SK-N-SH treated with all-trans-retinoic acid at 6 μM for 48 hours (cell line): ENCODE measurements around the gene ARL4C.

Experiments used
- ARNTL ChIP-seq: fragments of 450-650 bp; formaldehyde crosslinking; IDR thresholded peaks from 2 replicates; pipeline ENCODE4 v1.5.0; 2020; ENCODE audit warnings: low read depth, mild to moderate bottlenecking, moderate library complexity, borderline replicate concordance
- CREB5 ChIP-seq: fragments of 250-450 bp; sonication (Bioruptor Pico); IDR thresholded peaks from 2 replicates; pipeline ENCODE4 v1.5.1; 2020; ENCODE audit warnings: low read depth, mild to moderate bottlenecking, moderate library complexity
- PATZ1 ChIP-seq: fragments of 250-450 bp; sonication (Bioruptor Pico); IDR thresholded peaks from 2 replicates; pipeline ENCODE4 v1.8.0; 2020; ENCODE audit warnings: mild to moderate bottlenecking, moderate library complexity, borderline replicate concordance
- RARB ChIP-seq: fragments of 250-450 bp; sonication (Bioruptor Pico); IDR thresholded peaks from 2 replicates; pipeline ENCODE4 v1.8.0; 2021; ENCODE audit warnings: mild to moderate bottlenecking, moderate library complexity
- SNAI2 ChIP-seq: fragments of 250-450 bp; sonication (Bioruptor Pico); IDR thresholded peaks from 2 replicates; pipeline ENCODE4 v1.5.0; 2020; ENCODE audit warnings: mild to moderate bottlenecking, moderate library complexity
- ZC3H10 ChIP-seq: fragments of 250-450 bp; sonication (Bioruptor Pico); IDR thresholded peaks from 2 replicates; pipeline ENCODE4 v1.5.1; 2021; ENCODE audit warnings: mild to moderate bottlenecking, moderate library complexity
- ZFP3 ChIP-seq: fragments of 250-450 bp; sonication (Bioruptor Pico); IDR thresholded peaks from 2 replicates; pipeline ENCODE4 v1.5.0; 2020; ENCODE audit warnings: mild to moderate bottlenecking, moderate library complexity
- ZNF565 ChIP-seq: fragments of 450-650 bp; formaldehyde crosslinking; conservative IDR thresholded peaks from 2 replicates; pipeline ENCODE4 v1.5.0; 2020; ENCODE audit warnings: low read depth, mild to moderate bottlenecking, moderate library complexity
- ZNF70 ChIP-seq: fragments of 450-650 bp; formaldehyde crosslinking; IDR thresholded peaks from 2 replicates; pipeline ENCODE4 v1.5.0; 2020; ENCODE audit warnings: mild to moderate bottlenecking, moderate library complexity
- ZNF8 ChIP-seq: fragments of 450-650 bp; formaldehyde crosslinking; IDR thresholded peaks from 2 replicates; pipeline ENCODE4 v1.5.0; 2020; ENCODE audit warnings: mild to moderate bottlenecking, moderate library complexity
- TF ChIP-seq, protein P1 (sequence below): fragments of 250-450 bp; sonication (Bioruptor Pico); IDR thresholded peaks from 2 replicates; pipeline ENCODE4 v1.5.1; 2021; ENCODE audit warnings: mild to moderate bottlenecking, moderate library complexity

DNA sequence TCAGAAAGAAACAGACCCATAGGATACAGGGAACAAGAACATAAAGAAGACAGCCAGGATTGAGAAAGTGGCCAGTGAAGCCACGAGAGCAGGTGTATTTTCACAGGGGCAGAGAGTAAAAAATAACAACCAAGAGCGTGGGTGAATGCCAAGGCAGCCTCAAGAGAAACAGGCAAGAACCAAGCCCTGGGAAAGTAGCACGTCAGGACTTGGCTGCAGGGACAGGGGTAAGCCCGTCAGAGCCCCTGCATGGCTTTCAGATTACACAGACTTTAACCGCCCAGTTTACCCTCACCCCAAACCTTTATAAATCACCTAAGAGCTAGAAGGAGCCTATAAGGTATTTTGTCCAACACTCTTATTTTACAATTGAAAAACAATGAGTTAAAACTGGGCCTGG is 43.7 kb downstream of the ARL4C start:
- TF ChIP-seq RARB (CRISPR knock-in tag) (no peak), ZFP3 (CRISPR knock-in tag) (no peak), ARNTL (CRISPR knock-in tag) (no peak), ZNF8 (CRISPR knock-in tag) (no peak), ZNF565 (CRISPR knock-in tag) (no peak), ZC3H10 (CRISPR knock-in tag) (no peak), CREB5 (no peak), SNAI2 (CRISPR knock-in tag) (no peak), ZNF70 (CRISPR knock-in tag) (no peak), PATZ1 (no peak)
- TF ChIP-seq, protein P1, sequence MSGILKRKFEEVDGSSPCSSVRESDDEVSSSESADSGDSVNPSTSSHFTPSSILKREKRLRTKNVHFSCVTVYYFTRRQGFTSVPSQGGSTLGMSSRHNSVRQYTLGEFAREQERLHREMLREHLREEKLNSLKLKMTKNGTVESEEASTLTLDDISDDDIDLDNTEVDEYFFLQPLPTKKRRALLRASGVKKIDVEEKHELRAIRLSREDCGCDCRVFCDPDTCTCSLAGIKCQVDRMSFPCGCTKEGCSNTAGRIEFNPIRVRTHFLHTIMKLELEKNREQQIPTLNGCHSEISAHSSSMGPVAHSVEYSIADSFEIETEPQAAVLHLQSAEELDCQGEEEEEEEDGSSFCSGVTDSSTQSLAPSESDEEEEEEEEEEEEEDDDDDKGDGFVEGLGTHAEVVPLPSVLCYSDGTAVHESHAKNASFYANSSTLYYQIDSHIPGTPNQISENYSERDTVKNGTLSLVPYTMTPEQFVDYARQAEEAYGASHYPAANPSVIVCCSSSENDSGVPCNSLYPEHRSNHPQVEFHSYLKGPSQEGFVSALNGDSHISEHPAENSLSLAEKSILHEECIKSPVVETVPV (CRISPR knock-in tag): no peak
